ENCODE data around the gene NDUFA8. TPM values are rescaled to one million over a fixed set of nuclear protein-coding genes. Genes with fewer than 3 reads are reported as not detected.

Gene NDUFA8
- total RNA-seq, 1 experiment from 2014 or later: 70.7 TPM

DNA sequence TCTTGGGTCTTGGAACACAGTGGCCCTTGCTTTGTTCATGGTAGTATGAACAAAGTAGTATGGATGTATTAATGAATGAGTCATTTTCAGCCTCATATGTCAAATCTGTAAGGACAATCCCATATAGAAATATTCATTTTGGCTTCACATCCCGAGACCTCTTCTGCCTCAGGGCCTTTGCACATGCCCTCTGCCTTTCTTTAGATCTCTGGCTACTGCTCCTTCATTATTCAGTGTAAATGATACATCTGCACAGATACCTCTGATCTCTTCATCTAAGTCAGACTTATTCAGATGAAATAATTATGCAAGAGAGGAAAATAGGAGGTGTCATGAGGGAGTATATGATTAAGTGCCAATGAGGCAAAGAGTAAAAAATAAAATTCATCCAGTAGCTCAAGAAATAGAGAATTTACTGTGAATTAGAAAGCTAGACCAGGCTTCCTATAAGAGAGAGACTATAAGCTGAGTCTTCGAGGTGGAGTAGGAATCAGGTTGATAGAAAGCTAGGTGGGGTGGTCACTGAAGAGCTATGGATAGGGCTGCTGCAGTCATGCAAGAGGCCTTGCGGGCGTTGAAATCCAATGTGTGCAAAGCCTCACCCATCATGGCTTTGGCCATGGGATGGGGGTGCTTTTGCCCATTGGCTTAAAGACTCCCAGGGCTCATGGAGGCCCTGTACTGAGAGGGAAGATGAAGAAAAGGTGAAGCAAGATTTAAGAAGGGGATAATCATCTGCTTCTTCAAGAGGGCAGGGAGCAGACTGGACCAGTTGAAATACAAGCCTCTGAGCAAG is 62.8 kb downstream of the NDUFA8 start:
- H3K4me3 Mint-ChIP-seq: no peak overlapping the region
- H3K9me3 Mint-ChIP-seq: no peaks in the 10 kb centered on the region
- no peak for ATAC-seq

DNA sequence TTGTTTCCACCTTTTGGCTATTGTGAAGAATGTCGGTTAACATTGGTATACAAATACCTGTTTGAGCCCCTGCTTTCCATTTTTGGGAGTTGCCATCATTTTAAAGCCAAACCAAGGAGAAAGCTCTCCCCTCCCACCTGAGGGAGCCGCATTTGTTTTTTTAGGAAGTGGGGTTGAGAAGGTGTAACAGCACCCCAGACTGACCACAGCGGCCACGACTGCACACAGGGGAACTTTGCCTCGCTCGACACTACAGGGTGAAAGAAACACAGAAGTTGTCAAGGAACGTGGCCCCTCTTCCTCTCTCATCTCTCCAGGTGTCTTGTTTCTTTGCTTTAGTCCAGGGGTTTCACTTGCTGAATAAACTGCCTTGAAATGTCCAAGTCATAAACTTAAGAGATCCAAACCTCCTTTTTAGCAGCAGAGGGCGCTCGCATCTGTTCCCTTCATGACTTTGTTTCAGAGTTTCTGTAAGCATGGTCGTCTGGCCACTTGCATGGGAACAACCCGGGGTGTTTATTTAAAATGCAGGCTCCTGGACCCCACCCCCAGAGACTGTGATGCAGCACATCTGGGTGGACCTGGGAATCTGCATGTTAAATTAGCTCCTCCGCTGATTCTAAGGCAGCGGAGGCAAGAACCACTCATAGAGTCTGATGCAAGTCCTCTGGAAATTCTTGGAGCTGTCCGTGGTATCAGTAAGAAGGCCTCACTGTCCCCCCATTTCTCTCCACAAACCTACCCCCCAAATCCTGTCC is 64.4 kb downstream of the NDUFA8 start:
- CTCF ChIA-PET: interaction anchor here (0.6 to 5.8 kb wide), 17 partner anchors 9 to 280 kb away, joined by 3 to 627 read pairs (median 4); no protein-coding TSS in a partner anchor
- no peaks in the 10 kb centered on the region for H3K36me3 Mint-ChIP-seq
- peak overlapping the region; percentile 46 for H3K4me3 Mint-ChIP-seq
- ATAC-seq: peak; percentile 10
- H3K4me1 Mint-ChIP-seq: peaks cover 17% of the 10 kb centered on the region
- H3K27me3 Mint-ChIP-seq (ENCODE audit: low read depth): peaks cover 50% of the 10 kb centered on the region
- no peak overlapping the region for H3K27ac Mint-ChIP-seq
- H3K9me3 Mint-ChIP-seq: no peaks in the 10 kb centered on the region
- TF ChIP-seq, protein P1, sequence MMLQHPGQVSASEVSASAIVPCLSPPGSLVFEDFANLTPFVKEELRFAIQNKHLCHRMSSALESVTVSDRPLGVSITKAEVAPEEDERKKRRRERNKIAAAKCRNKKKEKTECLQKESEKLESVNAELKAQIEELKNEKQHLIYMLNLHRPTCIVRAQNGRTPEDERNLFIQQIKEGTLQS (CRISPR knock-in tag; conservative IDR thresholded peaks at IDR 0.05): no peak
- TF ChIP-seq ATF1 (CRISPR knock-in tag; IDR thresholded peaks at IDR 0.05) (no peak), KAT7 (CRISPR knock-in tag; IDR thresholded peaks at IDR 0.05; ENCODE audit: borderline replicate concordance) (no peak), CBFB (CRISPR knock-in tag; IDR thresholded peaks at IDR 0.05; ENCODE audit: low read depth) (no peak), FOXK1 (CRISPR knock-in tag; IDR thresholded peaks at IDR 0.05) (no peak), TEAD1 (CRISPR knock-in tag; IDR thresholded peaks at IDR 0.05) (0 out of 2 replicates have a peak, but pooled peaks have one; percentile 34)
- TF ChIP-seq, protein P2, sequence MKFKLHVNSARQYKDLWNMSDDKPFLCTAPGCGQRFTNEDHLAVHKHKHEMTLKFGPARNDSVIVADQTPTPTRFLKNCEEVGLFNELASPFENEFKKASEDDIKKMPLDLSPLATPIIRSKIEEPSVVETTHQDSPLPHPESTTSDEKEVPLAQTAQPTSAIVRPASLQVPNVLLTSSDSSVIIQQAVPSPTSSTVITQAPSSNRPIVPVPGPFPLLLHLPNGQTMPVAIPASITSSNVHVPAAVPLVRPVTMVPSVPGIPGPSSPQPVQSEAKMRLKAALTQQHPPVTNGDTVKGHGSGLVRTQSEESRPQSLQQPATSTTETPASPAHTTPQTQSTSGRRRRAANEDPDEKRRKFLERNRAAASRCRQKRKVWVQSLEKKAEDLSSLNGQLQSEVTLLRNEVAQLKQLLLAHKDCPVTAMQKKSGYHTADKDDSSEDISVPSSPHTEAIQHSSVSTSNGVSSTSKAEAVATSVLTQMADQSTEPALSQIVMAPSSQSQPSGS (CRISPR knock-in tag; IDR thresholded peaks at IDR 0.05; ENCODE audit: borderline replicate concordance, low read depth): no peak
- TF ChIP-seq, protein P3, sequence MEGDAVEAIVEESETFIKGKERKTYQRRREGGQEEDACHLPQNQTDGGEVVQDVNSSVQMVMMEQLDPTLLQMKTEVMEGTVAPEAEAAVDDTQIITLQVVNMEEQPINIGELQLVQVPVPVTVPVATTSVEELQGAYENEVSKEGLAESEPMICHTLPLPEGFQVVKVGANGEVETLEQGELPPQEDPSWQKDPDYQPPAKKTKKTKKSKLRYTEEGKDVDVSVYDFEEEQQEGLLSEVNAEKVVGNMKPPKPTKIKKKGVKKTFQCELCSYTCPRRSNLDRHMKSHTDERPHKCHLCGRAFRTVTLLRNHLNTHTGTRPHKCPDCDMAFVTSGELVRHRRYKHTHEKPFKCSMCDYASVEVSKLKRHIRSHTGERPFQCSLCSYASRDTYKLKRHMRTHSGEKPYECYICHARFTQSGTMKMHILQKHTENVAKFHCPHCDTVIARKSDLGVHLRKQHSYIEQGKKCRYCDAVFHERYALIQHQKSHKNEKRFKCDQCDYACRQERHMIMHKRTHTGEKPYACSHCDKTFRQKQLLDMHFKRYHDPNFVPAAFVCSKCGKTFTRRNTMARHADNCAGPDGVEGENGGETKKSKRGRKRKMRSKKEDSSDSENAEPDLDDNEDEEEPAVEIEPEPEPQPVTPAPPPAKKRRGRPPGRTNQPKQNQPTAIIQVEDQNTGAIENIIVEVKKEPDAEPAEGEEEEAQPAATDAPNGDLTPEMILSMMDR (IDR thresholded peaks at IDR 0.05): peak; percentile 47; the same call in 1 of the 2 replicates
- TF ChIP-seq, protein P4, sequence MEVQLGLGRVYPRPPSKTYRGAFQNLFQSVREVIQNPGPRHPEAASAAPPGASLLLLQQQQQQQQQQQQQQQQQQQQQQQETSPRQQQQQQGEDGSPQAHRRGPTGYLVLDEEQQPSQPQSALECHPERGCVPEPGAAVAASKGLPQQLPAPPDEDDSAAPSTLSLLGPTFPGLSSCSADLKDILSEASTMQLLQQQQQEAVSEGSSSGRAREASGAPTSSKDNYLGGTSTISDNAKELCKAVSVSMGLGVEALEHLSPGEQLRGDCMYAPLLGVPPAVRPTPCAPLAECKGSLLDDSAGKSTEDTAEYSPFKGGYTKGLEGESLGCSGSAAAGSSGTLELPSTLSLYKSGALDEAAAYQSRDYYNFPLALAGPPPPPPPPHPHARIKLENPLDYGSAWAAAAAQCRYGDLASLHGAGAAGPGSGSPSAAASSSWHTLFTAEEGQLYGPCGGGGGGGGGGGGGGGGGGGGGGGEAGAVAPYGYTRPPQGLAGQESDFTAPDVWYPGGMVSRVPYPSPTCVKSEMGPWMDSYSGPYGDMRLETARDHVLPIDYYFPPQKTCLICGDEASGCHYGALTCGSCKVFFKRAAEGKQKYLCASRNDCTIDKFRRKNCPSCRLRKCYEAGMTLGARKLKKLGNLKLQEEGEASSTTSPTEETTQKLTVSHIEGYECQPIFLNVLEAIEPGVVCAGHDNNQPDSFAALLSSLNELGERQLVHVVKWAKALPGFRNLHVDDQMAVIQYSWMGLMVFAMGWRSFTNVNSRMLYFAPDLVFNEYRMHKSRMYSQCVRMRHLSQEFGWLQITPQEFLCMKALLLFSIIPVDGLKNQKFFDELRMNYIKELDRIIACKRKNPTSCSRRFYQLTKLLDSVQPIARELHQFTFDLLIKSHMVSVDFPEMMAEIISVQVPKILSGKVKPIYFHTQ (CRISPR knock-in tag; IDR thresholded peaks at IDR 0.05): no peak
- POLR2A ChIA-PET: interaction anchor here (1.0 kb wide), 1 partner anchor 27 kb away, joined by 3 read pairs; no protein-coding TSS in a partner anchor
- DNase-seq (ENCODE audit: low spot score): peak; percentile 63

More for the DNA sequence above, 62.8 kb downstream of the NDUFA8 start:
- POLR2A ChIA-PET: no interaction called here
- no peak for TF ChIP-seq FOXK1 (CRISPR knock-in tag; IDR thresholded peaks at IDR 0.05)
- TF ChIP-seq ZNF121 (CRISPR knock-in tag; IDR thresholded peaks at IDR 0.05): no peak
- TF ChIP-seq PRRX2 (CRISPR knock-in tag; IDR thresholded peaks at IDR 0.05): no peak
- TF ChIP-seq, protein P5, sequence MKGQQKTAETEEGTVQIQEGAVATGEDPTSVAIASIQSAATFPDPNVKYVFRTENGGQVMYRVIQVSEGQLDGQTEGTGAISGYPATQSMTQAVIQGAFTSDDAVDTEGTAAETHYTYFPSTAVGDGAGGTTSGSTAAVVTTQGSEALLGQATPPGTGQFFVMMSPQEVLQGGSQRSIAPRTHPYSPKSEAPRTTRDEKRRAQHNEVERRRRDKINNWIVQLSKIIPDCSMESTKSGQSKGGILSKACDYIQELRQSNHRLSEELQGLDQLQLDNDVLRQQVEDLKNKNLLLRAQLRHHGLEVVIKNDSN (CRISPR knock-in tag; IDR thresholded peaks at IDR 0.05): no peak
- no peak for TF ChIP-seq ZNF232 (CRISPR knock-in tag; IDR thresholded peaks at IDR 0.05)
- TF ChIP-seq MYBL2 (CRISPR knock-in tag; IDR thresholded peaks at IDR 0.05): no peak
- TF ChIP-seq, protein P6, sequence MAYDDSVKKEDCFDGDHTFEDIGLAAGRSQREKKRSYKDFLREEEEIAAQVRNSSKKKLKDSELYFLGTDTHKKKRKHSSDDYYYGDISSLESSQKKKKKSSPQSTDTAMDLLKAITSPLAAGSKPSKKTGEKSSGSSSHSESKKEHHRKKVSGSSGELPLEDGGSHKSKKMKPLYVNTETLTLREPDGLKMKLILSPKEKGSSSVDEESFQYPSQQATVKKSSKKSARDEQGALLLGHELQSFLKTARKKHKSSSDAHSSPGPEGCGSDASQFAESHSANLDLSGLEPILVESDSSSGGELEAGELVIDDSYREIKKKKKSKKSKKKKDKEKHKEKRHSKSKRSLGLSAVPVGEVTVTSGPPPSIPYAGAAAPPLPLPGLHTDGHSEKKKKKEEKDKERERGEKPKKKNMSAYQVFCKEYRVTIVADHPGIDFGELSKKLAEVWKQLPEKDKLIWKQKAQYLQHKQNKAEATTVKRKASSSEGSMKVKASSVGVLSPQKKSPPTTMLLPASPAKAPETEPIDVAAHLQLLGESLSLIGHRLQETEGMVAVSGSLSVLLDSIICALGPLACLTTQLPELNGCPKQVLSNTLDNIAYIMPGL (CRISPR knock-in tag; IDR thresholded peaks at IDR 0.05): no peak
- no peak for TF ChIP-seq TEAD4 (CRISPR knock-in tag; IDR thresholded peaks at IDR 0.05)
- TF ChIP-seq, protein P7, sequence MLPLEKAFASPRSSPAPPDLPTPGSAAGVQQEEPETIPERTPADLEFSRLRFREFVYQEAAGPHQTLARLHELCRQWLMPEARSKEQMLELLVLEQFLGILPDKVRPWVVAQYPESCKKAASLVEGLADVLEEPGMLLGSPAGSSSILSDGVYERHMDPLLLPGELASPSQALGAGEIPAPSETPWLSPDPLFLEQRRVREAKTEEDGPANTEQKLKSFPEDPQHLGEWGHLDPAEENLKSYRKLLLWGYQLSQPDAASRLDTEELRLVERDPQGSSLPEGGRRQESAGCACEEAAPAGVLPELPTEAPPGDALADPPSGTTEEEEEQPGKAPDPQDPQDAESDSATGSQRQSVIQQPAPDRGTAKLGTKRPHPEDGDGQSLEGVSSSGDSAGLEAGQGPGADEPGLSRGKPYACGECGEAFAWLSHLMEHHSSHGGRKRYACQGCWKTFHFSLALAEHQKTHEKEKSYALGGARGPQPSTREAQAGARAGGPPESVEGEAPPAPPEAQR (CRISPR knock-in tag; IDR thresholded peaks at IDR 0.05): no peak
- no peak for TF ChIP-seq ZBTB21 (CRISPR knock-in tag; IDR thresholded peaks at IDR 0.05; ENCODE audit: borderline replicate concordance)
- TF ChIP-seq, protein P2 (CRISPR knock-in tag; IDR thresholded peaks at IDR 0.05; ENCODE audit: borderline replicate concordance, low read depth): no peak
- no peak for TF ChIP-seq ATF1 (CRISPR knock-in tag; IDR thresholded peaks at IDR 0.05)
- TF ChIP-seq ZNF396 (CRISPR knock-in tag; IDR thresholded peaks at IDR 0.05; ENCODE audit: borderline replicate concordance): no peak
- CTCF ChIA-PET: interaction anchor here (1.4 to 5.8 kb wide), 4 partner anchors 21 to 254 kb away, joined by 3 to 627 read pairs (median 48); no protein-coding TSS in a partner anchor
- no peak for DNase-seq (ENCODE audit: low spot score)
- H3K36me3 Mint-ChIP-seq: no peaks in the 10 kb centered on the region
- H3K4me1 Mint-ChIP-seq: peaks cover 17% of the 10 kb centered on the region
- peaks cover 36% of the 10 kb centered on the region for H3K27me3 Mint-ChIP-seq (ENCODE audit: low read depth)
- no peak overlapping the region for H3K27ac Mint-ChIP-seq

All from WTC11 (cell line).